Measurements from ENCODE around the gene LATS1. TPM values are rescaled to one million over a fixed set of nuclear protein-coding genes. Genes with fewer than 3 reads are reported as not detected.

LATS1 gene
- total and polyA plus RNA-seq, 4 donors: 2.7 to 9.2 (median 5.5) TPM

DNA sequence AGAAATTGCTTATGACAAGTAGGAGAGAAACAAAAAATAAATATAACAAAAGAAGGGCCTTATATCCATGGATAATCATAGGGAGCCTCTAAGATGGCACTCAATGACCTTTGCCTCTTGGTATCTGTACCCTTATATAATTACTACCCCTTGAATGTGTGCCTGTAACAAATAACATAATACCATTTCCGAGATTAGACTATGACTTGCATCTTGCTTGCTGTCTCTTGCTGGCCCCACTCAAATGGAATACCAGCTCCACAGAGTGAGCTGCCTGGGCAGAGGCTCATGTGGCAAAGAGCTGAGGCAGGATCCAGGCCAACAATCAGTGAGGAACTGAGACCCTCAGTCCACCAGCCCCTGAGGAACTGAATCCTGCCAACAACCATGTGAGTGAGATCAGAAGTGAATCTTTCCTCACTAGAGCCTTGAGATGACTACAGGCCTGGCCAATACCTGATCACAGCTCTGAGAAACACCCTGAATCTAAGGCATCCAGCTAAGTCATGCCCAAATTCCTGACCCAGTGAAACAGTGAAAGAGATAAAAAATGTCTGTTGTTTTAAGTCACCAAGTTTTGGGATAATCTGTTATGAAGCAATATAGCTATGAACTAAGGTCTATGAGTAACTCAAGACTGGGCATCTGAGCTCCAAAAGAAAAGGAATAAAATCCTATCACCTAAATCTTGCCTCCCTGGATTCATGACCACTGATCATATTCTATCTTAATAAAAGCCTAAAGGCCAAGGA is 74.9 kb downstream of the LATS1 start:
- Histone ChIP-seq H3K27me3 (ENCODE audit: control insufficient read depth in 4 of 4, insufficient read depth in 4 of 4, low read length in 3 of 4) (no peaks in the 10 kb centered on the region), H3K9me3 (ENCODE audit: control insufficient read depth in 4 of 4, low read length in 3 of 4) (no peaks in the 10 kb centered on the region), H3K4me3 (ENCODE audit: low read depth in 1 of 3, low read length in 3 of 3) (no peak overlapping the region), H3K9ac (ENCODE audit: low read depth in 1 of 2, low read length in 2 of 2) (no peak overlapping the region), H3K4me1 (ENCODE audit: control insufficient read depth in 4 of 4, insufficient read depth in 4 of 4, low read length in 3 of 4) (peaks cover 2 to 10% (median 5%) of the 10 kb centered on the region in 4 donors), H3K27ac (ENCODE audit: low read depth in 1 of 2, low read length in 2 of 2) (no peak overlapping the region), H3K36me3 (ENCODE audit: control insufficient read depth in 4 of 4, insufficient read depth in 3 of 4, low read depth in 1 of 4, low read length in 3 of 4) (no peaks in the 10 kb centered on the region)
- no peak for DNase-seq (ENCODE audit: low spot score)
- 94% methylated on average over 1 of the region's 1 CpG for WGBS
- TF ChIP-seq RAD21 (IDR thresholded peaks at IDR 0.05) (no peak), JUND (IDR thresholded peaks at IDR 0.05) (no peak), FOXA2 (IDR thresholded peaks at IDR 0.05) (no peak), NR2F2 (IDR thresholded peaks at IDR 0.05) (no peak), EGR1 (IDR thresholded peaks at IDR 0.05; ENCODE audit: low read depth in 2 of 2) (no peak), RXRA (IDR thresholded peaks at IDR 0.05) (no peak), SP1 (IDR thresholded peaks at IDR 0.05) (no peak), HNF4G (IDR thresholded peaks at IDR 0.05) (no peak), HNF4A (conservative IDR thresholded peaks at IDR 0.05) (no peak), GABPA (IDR thresholded peaks at IDR 0.05 in 1 of 2, conservative IDR thresholded peaks at IDR 0.05 in 1 of 2) (no peak), TAF1 (conservative IDR thresholded peaks at IDR 0.05) (no peak), YY1 (IDR thresholded peaks at IDR 0.05) (no peak)
- TF ChIP-seq, protein P1, sequence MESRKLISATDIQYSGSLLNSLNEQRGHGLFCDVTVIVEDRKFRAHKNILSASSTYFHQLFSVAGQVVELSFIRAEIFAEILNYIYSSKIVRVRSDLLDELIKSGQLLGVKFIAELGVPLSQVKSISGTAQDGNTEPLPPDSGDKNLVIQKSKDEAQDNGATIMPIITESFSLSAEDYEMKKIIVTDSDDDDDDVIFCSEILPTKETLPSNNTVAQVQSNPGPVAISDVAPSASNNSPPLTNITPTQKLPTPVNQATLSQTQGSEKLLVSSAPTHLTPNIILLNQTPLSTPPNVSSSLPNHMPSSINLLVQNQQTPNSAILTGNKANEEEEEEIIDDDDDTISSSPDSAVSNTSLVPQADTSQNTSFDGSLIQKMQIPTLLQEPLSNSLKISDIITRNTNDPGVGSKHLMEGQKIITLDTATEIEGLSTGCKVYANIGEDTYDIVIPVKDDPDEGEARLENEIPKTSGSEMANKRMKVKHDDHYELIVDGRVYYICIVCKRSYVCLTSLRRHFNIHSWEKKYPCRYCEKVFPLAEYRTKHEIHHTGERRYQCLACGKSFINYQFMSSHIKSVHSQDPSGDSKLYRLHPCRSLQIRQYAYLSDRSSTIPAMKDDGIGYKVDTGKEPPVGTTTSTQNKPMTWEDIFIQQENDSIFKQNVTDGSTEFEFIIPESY (IDR thresholded peaks at IDR 0.05): no peak
- TF ChIP-seq, protein P2, sequence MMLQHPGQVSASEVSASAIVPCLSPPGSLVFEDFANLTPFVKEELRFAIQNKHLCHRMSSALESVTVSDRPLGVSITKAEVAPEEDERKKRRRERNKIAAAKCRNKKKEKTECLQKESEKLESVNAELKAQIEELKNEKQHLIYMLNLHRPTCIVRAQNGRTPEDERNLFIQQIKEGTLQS (IDR thresholded peaks at IDR 0.05): no peak
- TF ChIP-seq, protein P3, sequence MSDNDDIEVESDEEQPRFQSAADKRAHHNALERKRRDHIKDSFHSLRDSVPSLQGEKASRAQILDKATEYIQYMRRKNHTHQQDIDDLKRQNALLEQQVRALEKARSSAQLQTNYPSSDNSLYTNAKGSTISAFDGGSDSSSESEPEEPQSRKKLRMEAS (IDR thresholded peaks at IDR 0.05): no peak
- TF ChIP-seq, protein P4, sequence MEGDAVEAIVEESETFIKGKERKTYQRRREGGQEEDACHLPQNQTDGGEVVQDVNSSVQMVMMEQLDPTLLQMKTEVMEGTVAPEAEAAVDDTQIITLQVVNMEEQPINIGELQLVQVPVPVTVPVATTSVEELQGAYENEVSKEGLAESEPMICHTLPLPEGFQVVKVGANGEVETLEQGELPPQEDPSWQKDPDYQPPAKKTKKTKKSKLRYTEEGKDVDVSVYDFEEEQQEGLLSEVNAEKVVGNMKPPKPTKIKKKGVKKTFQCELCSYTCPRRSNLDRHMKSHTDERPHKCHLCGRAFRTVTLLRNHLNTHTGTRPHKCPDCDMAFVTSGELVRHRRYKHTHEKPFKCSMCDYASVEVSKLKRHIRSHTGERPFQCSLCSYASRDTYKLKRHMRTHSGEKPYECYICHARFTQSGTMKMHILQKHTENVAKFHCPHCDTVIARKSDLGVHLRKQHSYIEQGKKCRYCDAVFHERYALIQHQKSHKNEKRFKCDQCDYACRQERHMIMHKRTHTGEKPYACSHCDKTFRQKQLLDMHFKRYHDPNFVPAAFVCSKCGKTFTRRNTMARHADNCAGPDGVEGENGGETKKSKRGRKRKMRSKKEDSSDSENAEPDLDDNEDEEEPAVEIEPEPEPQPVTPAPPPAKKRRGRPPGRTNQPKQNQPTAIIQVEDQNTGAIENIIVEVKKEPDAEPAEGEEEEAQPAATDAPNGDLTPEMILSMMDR (IDR thresholded peaks at IDR 0.05; ENCODE audit: low read depth, low read length, missing input control): no peak
- TF ChIP-seq, protein P5, sequence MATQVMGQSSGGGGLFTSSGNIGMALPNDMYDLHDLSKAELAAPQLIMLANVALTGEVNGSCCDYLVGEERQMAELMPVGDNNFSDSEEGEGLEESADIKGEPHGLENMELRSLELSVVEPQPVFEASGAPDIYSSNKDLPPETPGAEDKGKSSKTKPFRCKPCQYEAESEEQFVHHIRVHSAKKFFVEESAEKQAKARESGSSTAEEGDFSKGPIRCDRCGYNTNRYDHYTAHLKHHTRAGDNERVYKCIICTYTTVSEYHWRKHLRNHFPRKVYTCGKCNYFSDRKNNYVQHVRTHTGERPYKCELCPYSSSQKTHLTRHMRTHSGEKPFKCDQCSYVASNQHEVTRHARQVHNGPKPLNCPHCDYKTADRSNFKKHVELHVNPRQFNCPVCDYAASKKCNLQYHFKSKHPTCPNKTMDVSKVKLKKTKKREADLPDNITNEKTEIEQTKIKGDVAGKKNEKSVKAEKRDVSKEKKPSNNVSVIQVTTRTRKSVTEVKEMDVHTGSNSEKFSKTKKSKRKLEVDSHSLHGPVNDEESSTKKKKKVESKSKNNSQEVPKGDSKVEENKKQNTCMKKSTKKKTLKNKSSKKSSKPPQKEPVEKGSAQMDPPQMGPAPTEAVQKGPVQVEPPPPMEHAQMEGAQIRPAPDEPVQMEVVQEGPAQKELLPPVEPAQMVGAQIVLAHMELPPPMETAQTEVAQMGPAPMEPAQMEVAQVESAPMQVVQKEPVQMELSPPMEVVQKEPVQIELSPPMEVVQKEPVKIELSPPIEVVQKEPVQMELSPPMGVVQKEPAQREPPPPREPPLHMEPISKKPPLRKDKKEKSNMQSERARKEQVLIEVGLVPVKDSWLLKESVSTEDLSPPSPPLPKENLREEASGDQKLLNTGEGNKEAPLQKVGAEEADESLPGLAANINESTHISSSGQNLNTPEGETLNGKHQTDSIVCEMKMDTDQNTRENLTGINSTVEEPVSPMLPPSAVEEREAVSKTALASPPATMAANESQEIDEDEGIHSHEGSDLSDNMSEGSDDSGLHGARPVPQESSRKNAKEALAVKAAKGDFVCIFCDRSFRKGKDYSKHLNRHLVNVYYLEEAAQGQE (IDR thresholded peaks at IDR 0.05): no peak
